H9 (cell line): ENCODE results near the gene SLC39A2. TPM values are rescaled to one million over a fixed set of nuclear protein-coding genes. Genes with fewer than 3 reads are reported as not detected.

Experiments
- DNase-seq: peaks from one replicate; pipeline ENCODE4 v3.0.0-alpha.2; 2017
- H2AFZ ChIP-seq: one replicate; pipeline ENCODE4 v1.6.1; 2013; ENCODE audit warnings: mild to moderate bottlenecking, low read length, control low read depth, moderate library complexity
- H2AK5ac ChIP-seq: 2 replicates; pipeline ENCODE4 v1.6.1; 2013; ENCODE audit warnings: low read length, control low read depth, mixed read lengths; ENCODE audit not compliant: insufficient read length
- H2BK120ac ChIP-seq: one replicate; pipeline ENCODE4 v1.6.1; 2013; ENCODE audit warnings: low read depth, mild to moderate bottlenecking, low read length, control low read depth, inconsistent platforms; ENCODE audit not compliant: poor library complexity, severe bottlenecking
- H2BK12ac ChIP-seq: 2 replicates; pipeline ENCODE4 v1.6.1; 2013; ENCODE audit warnings: low read length, control low read depth, mixed read lengths, low read depth; ENCODE audit not compliant: insufficient read length
- H2BK15ac ChIP-seq: 2 replicates; pipeline ENCODE4 v1.6.1; 2013; ENCODE audit warnings: low read depth, low read length, control low read depth
- H2BK20ac ChIP-seq: one replicate; pipeline ENCODE4 v1.6.1; 2013; ENCODE audit warnings: low read depth, mild to moderate bottlenecking, low read length, control low read depth, inconsistent platforms; ENCODE audit not compliant: poor library complexity, severe bottlenecking
- H2BK5ac ChIP-seq: 2 replicates; pipeline ENCODE4 v1.6.1; 2013; ENCODE audit warnings: low read length, control low read depth, mixed read lengths; ENCODE audit not compliant: insufficient read length
- H3K14ac ChIP-seq: 2 replicates; pipeline ENCODE4 v1.6.1; 2013; ENCODE audit warnings: low read length, control low read depth; ENCODE audit not compliant: insufficient read depth
- H3K18ac ChIP-seq: 2 replicates; pipeline ENCODE4 v1.6.1; 2013; ENCODE audit warnings: low read depth, mild to moderate bottlenecking, mixed read lengths, low read length, control low read depth; ENCODE audit not compliant: insufficient read length
- H3K23ac ChIP-seq: 2 replicates; pipeline ENCODE4 v1.6.1; 2013; ENCODE audit warnings: low read length, control low read depth, mixed read lengths, low read depth; ENCODE audit not compliant: insufficient read length
- H3K23me2 ChIP-seq: 2 replicates; pipeline ENCODE4 v1.6.1; 2013; ENCODE audit warnings: low read depth, mild to moderate bottlenecking, mixed read lengths, low read length, control low read depth; ENCODE audit not compliant: insufficient read length, poor library complexity, severe bottlenecking
- H3K27ac ChIP-seq: 2 replicates; pipeline ENCODE4 v1.5.1; 2013; ENCODE audit warnings: low read length, control low read depth, mixed read lengths, low read depth; ENCODE audit not compliant: insufficient read length
- H3K27me3 ChIP-seq: 2 replicates; pipeline ENCODE4 v1.6.1; 2013; ENCODE audit warnings: low read length, control low read depth, inconsistent platforms; ENCODE audit not compliant: insufficient read depth
- H3K4ac ChIP-seq: 2 replicates; pipeline ENCODE4 v1.6.1; 2013; ENCODE audit warnings: low read depth, mild to moderate bottlenecking, control low read depth, inconsistent platforms, low read length, moderate library complexity
- H3K4me1 ChIP-seq: 2 replicates; pipeline ENCODE4 v1.6.1; 2013; ENCODE audit warnings: low read length, control low read depth, inconsistent platforms; ENCODE audit not compliant: insufficient read depth
- H3K4me2 ChIP-seq: 2 replicates; pipeline ENCODE4 v1.6.1; 2013; ENCODE audit warnings: low read length, control low read depth, mixed read lengths; ENCODE audit not compliant: insufficient read length, insufficient read depth
- H3K56ac ChIP-seq: 2 replicates; pipeline ENCODE4 v1.6.1; 2013; ENCODE audit warnings: low read depth, mild to moderate bottlenecking, mixed read lengths, low read length, control low read depth; ENCODE audit not compliant: insufficient read length
- H3K79me1 ChIP-seq: 2 replicates; pipeline ENCODE4 v1.6.1; 2013; ENCODE audit warnings: low read depth, mild to moderate bottlenecking, moderate library complexity, low read length, control low read depth, inconsistent platforms; ENCODE audit not compliant: insufficient read depth, poor library complexity, severe bottlenecking
- H3K79me2 ChIP-seq: 2 replicates; pipeline ENCODE4 v1.6.1; 2013; ENCODE audit warnings: low read length, control low read depth, inconsistent platforms; ENCODE audit not compliant: insufficient read depth
- H3K9ac ChIP-seq: 2 replicates; pipeline ENCODE4 v1.6.1; 2013; ENCODE audit warnings: low read length, control low read depth, mixed read lengths; ENCODE audit not compliant: insufficient read length; ENCODE audit errors: extremely low read depth
- H3K9me3 ChIP-seq: one replicate; pipeline ENCODE4 v1.6.1; 2013; ENCODE audit warnings: low read depth, low read length, inconsistent platforms; ENCODE audit not compliant: control insufficient read depth
- H3T11ph ChIP-seq: one replicate; pipeline ENCODE4 v1.6.1; 2013; ENCODE audit warnings: mild to moderate bottlenecking, low read length, control low read depth, inconsistent platforms
- H4K20me1 ChIP-seq: one replicate; pipeline ENCODE4 v1.6.1; 2013; ENCODE audit not compliant: control insufficient read depth, insufficient read length, insufficient read depth
- H4K5ac ChIP-seq: 2 replicates; pipeline ENCODE4 v1.6.1; 2013; ENCODE audit warnings: low read depth, mild to moderate bottlenecking, mixed read lengths, low read length, control low read depth; ENCODE audit not compliant: insufficient read length
- H4K8ac ChIP-seq: replicated peaks from 2 replicates; pipeline ENCODE4 v1.6.1; 2013; ENCODE audit warnings: low read length, control low read depth, mixed read lengths, low read depth; ENCODE audit not compliant: insufficient read length
- H4K91ac ChIP-seq: 2 replicates; pipeline ENCODE4 v1.6.1; 2013; ENCODE audit warnings: low read depth, mild to moderate bottlenecking, moderate library complexity, mixed read lengths, low read length, control low read depth; ENCODE audit not compliant: insufficient read length
- H3K27ac Mint-ChIP-seq, 3 experiments: 2 replicates in 2 of 3; 3 replicates in 1 of 3; pipeline ENCODE4 v1.8.0; 2020 to 2021; ENCODE audit warnings: mixed read lengths in 3 of 3, mild to moderate bottlenecking in 1 of 3, moderate library complexity in 1 of 3
- H3K27me3 Mint-ChIP-seq: 2 replicates; pipeline ENCODE4 v1.8.0; 2021; ENCODE audit warnings: low read depth, mild to moderate bottlenecking, moderate library complexity, mixed read lengths
- H3K36me3 Mint-ChIP-seq, 3 experiments: 2 replicates in 2 of 3; 3 replicates in 1 of 3; pipeline ENCODE4 v1.8.0; 2020 to 2021; ENCODE audit warnings: low read depth in 3 of 3, mixed read lengths in 3 of 3; ENCODE audit not compliant: insufficient read depth in 1 of 3
- H3K4me1 Mint-ChIP-seq, 2 experiments: 2 replicates each; pipeline ENCODE4 v1.8.0; 2020; ENCODE audit warnings: mixed read lengths in 2 of 2
- H3K4me3 Mint-ChIP-seq, 2 experiments: 2 replicates in 1 of 2; 3 replicates in 1 of 2; pipeline ENCODE4 v1.8.0; 2020 to 2021; ENCODE audit warnings: mild to moderate bottlenecking in 2 of 2, mixed read lengths in 2 of 2, moderate library complexity in 1 of 2
- H3K9me3 Mint-ChIP-seq, 2 experiments: 2 replicates in 1 of 2; 3 replicates in 1 of 2; pipeline ENCODE4 v1.8.0; 2020; ENCODE audit warnings: mild to moderate bottlenecking in 2 of 2, mixed read lengths in 2 of 2, moderate library complexity in 1 of 2
- CTCF ChIP-seq: fragments of 200-600 bp; sonication (generic); conservative IDR thresholded peaks from 3 replicates; pipeline ENCODE4 v1.8.0; 2021; ENCODE audit warnings: antibody characterized with exemption, mild to moderate bottlenecking
- WGBS: extraction: QIAGEN DNeasy Blood & Tissue Kit; methylation state at CpG from one replicate; pipeline ENCODE4 v1.1.7; 2013; ENCODE audit warnings: missing lambda C conversion rate, low lambda C conversion rate, mixed read lengths; ENCODE audit not compliant: insufficient read length; ENCODE audit errors: extremely low coverage; 5-methylcytosine and 5-hydroxymethylcytosine counted together
- total RNA-seq: library from RNA; stranded (reverse); gene quantifications from 2 replicates; pipeline ENCODE4 v1.2.1, GENCODE V29; 2021

Gene SLC39A2
- total RNA-seq, 1 experiment from 2014 or later: not detected

GRCh38 chr14:21018781-21019180, 19.7 kb downstream of the SLC39A2 start:
- H3K27me3 ChIP-seq: peaks cover 2% of the 10 kb centered on the region; the same call in 1 of the 2 replicates
- H3K4ac ChIP-seq: no peak overlapping the region
- H3T11ph ChIP-seq: no peak overlapping the region
- H3K79me1 ChIP-seq: no peaks in the 10 kb centered on the region
- H2AK5ac ChIP-seq: no peak overlapping the region
- no peaks in the 10 kb centered on the region for H3K23me2 ChIP-seq
- no peak overlapping the region for H2BK15ac ChIP-seq
- Mint-ChIP-seq H3K4me1 (peaks cover 26% of the 10 kb centered on the region in 2 experiments), H3K4me3 (no peak overlapping the region), H3K36me3 (peaks cover 6 to 21% (median 8%) of the 10 kb centered on the region in 3 experiments; a peak in 4 of 7 replicates), H3K27ac (no peak overlapping the region), H3K9me3 (no peaks in the 10 kb centered on the region), H3K27me3 (peaks cover 25% of the 10 kb centered on the region)
- H2AFZ ChIP-seq: no peak overlapping the region
- H3K14ac ChIP-seq: no peak overlapping the region
- H3K18ac ChIP-seq: no peak overlapping the region
- no peaks in the 10 kb centered on the region; the same call in 1 of the 2 replicates for H3K4me1 ChIP-seq
- no peak overlapping the region for H4K5ac ChIP-seq
- H4K91ac ChIP-seq: no peak overlapping the region
- no peak overlapping the region for H2BK20ac ChIP-seq
- no peak for TF ChIP-seq CTCF
- no peak overlapping the region for H3K4me2 ChIP-seq
- no peak overlapping the region for H2BK12ac ChIP-seq
- no peaks in the 10 kb centered on the region for H4K20me1 ChIP-seq
- H3K9ac ChIP-seq: no peak overlapping the region
- H3K27ac ChIP-seq: no peak overlapping the region
- WGBS: no CpG with 5 or more reads among the region's 3 CpGs
- DNase-seq: no peak
- H2BK120ac ChIP-seq: no peak overlapping the region
- no peak overlapping the region for H3K56ac ChIP-seq
- H3K79me2 ChIP-seq: no peaks in the 10 kb centered on the region
- no peak overlapping the region for H2BK5ac ChIP-seq
- H3K23ac ChIP-seq: no peak overlapping the region
- no peak overlapping the region for H4K8ac ChIP-seq
- H3K9me3 ChIP-seq: no peaks in the 10 kb centered on the region
